Mesenteric fat pad (tissue), 1 donor: ENCODE results near the gene KDSR. TPM values are rescaled to one million over a fixed set of nuclear protein-coding genes. Genes with fewer than 3 reads are reported as not detected.

Source experiments
- DNase-seq: peaks from one replicate; pipeline ENCODE4 v3.0.0-alpha.2; 2020; ENCODE audit warnings: low spot score
- total RNA-seq: library from RNA; stranded (reverse); fragmentation: NEBNext Ultra II Directional; extraction: Animal tissue kit (Norgen Biotek cat#: 25700); gene quantifications from one replicate; pipeline ENCODE4 v1.2.1, GENCODE V29; 2021
- donor health status: DM: yes; HTN: yes; CAD: no.

Gene KDSR
- total RNA-seq, 1 donor from 2014 or later, result 55.6 TPM

GRCh38 chr18:63322206-63322605, 44.8 kb downstream of the KDSR start:
- no peak for DNase-seq

GRCh38 chr18:63321291-63321690, 45.7 kb downstream of the KDSR start:
- DNase-seq, result no peak

GRCh38 chr18:63320975-63321265, 46.1 kb downstream of the KDSR start:
- no peak for DNase-seq

- DNase-seq, result no peak
Measured at GRCh38 chr18:63320123-63320974, 46.7 kb downstream of the KDSR start.

GRCh38 chr18:63319383-63320122, 47.5 kb downstream of the KDSR start, which contains the start of gene BCL2:
Gene BCL2, minus strand, starts transcription at chr18:63319769.
- DNase-seq, result no peak

- DNase-seq, result no peak
Measured at GRCh38 chr18:63318889-63319382, 48.1 kb downstream of the KDSR start.

GRCh38 chr18:63317982-63318888, 48.8 kb downstream of the KDSR start:
- no peak for DNase-seq

GRCh38 chr18:63317556-63317946, 49.5 kb downstream of the KDSR start:
- no peak for DNase-seq

- no peak for DNase-seq
Measured at GRCh38 chr18:63316612-63317555, 50.1 kb downstream of the KDSR start.

- no peak for DNase-seq
Measured at GRCh38 chr18:63315876-63316275, 51.1 kb downstream of the KDSR start.

- no peak for DNase-seq
Measured at GRCh38 chr18:63315131-63315662, 51.8 kb downstream of the KDSR start.

GRCh38 chr18:63314062-63314790, 52.8 kb downstream of the KDSR start:
- DNase-seq, result no peak

GRCh38 chr18:63313396-63313917, 53.5 kb downstream of the KDSR start:
- no peak for DNase-seq

- DNase-seq, result no peak
Measured at GRCh38 chr18:63312737-63313395, 54.1 kb downstream of the KDSR start.

- DNase-seq, result no peak
Measured at GRCh38 chr18:63312019-63312409, 55.0 kb downstream of the KDSR start.

GRCh38 chr18:63311118-63312018, 55.6 kb downstream of the KDSR start:
- no peak for DNase-seq

GRCh38 chr18:63309422-63309821, 57.6 kb downstream of the KDSR start:
- no peak for DNase-seq
